ENCODE measurements around the gene FNDC1. TPM values are rescaled to one million over a fixed set of nuclear protein-coding genes. Genes with fewer than 3 reads are reported as not detected.

Gene FNDC1
- total RNA-seq, 1 donor from 2014 or later: 0.49 TPM

DNA sequence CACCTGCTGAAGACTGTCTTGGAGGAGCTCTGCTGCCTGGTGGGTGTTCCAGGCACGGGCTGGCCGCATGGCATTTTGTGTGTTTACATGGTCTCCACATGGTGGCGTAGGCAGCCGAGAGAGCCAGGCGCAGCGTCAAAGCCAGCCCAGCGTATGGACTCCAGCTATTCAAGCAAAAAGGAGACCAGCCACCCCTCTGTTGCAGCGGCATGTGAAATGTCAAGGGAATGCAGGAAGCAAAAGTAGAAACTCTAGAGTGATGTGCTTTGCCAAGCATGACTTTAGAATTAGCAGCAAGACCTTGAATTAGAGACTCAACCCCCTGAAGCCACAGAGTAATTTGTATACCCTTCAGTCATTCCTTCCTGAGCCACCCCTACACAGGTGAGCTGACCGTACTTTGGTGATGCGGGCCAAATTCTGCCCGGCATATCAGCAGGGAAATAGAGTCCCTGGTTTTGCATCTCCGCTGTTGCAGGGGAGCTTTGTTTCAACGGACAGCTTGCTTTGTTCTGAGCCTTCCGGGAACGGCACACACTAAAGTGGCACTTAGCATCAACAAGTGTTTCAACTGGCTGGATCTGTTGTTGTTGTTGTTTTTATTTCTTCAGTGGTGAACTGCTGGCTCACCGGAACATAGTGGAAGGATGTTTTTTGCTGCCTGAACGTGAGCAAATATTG lies 48.5 kb downstream of the FNDC1 start:
- Histone ChIP-seq H3K27ac (no peak overlapping the region), H3K4me3 (no peak overlapping the region), H3K27me3 (no peaks in the 10 kb centered on the region), H3K36me3 (no peaks in the 10 kb centered on the region), H3K9me3 (no peaks in the 10 kb centered on the region), H3K4me1 (no peaks in the 10 kb centered on the region)
- TF ChIP-seq POLR2A (IDR thresholded peaks at IDR 0.05) (no peak), POLR2AphosphoS5 (IDR thresholded peaks at IDR 0.05; ENCODE audit: insufficient read depth in 1 of 2, low read depth in 1 of 2) (no peak)
- TF ChIP-seq, protein P1, sequence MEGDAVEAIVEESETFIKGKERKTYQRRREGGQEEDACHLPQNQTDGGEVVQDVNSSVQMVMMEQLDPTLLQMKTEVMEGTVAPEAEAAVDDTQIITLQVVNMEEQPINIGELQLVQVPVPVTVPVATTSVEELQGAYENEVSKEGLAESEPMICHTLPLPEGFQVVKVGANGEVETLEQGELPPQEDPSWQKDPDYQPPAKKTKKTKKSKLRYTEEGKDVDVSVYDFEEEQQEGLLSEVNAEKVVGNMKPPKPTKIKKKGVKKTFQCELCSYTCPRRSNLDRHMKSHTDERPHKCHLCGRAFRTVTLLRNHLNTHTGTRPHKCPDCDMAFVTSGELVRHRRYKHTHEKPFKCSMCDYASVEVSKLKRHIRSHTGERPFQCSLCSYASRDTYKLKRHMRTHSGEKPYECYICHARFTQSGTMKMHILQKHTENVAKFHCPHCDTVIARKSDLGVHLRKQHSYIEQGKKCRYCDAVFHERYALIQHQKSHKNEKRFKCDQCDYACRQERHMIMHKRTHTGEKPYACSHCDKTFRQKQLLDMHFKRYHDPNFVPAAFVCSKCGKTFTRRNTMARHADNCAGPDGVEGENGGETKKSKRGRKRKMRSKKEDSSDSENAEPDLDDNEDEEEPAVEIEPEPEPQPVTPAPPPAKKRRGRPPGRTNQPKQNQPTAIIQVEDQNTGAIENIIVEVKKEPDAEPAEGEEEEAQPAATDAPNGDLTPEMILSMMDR (IDR thresholded peaks at IDR 0.05): no peak
- intact Hi-C loops (cut with DNase I): no loop called here
- no peak for DNase-seq (ENCODE audit: extremely low spot score in 2 of 2)

DNA sequence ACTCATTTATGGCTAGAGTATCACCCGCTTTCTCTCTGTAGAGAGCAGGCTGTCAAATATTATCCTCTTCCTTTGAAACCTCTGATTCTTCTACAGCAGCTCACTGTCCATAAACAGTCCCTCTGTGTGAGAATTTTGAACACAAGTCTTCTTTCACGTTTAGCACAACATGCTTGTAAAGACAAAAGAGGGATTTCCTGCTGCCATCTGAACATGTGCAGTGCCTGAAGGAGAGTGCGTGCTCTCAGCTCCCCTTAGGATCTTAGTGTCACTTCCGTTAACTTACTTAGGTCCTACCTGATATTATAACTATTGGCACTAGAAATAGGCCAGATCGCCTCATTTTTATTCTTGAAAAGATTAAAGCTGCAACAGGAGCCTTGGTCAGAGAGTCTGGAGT lies 50.9 kb downstream of the FNDC1 start:
- intact Hi-C loops (cut with DNase I): no loop called here
- no peaks in the 10 kb centered on the region for H3K4me1 ChIP-seq
- DNase-seq (ENCODE audit: extremely low spot score in 2 of 2): no peak
- H3K27me3 ChIP-seq: no peaks in the 10 kb centered on the region
- H3K36me3 ChIP-seq: no peaks in the 10 kb centered on the region
- H3K4me3 ChIP-seq: no peak overlapping the region
- no peak for TF ChIP-seq POLR2AphosphoS5 (IDR thresholded peaks at IDR 0.05; ENCODE audit: insufficient read depth in 1 of 2, low read depth in 1 of 2)
- H3K9me3 ChIP-seq: no peaks in the 10 kb centered on the region
- no peak overlapping the region for H3K27ac ChIP-seq

DNA sequence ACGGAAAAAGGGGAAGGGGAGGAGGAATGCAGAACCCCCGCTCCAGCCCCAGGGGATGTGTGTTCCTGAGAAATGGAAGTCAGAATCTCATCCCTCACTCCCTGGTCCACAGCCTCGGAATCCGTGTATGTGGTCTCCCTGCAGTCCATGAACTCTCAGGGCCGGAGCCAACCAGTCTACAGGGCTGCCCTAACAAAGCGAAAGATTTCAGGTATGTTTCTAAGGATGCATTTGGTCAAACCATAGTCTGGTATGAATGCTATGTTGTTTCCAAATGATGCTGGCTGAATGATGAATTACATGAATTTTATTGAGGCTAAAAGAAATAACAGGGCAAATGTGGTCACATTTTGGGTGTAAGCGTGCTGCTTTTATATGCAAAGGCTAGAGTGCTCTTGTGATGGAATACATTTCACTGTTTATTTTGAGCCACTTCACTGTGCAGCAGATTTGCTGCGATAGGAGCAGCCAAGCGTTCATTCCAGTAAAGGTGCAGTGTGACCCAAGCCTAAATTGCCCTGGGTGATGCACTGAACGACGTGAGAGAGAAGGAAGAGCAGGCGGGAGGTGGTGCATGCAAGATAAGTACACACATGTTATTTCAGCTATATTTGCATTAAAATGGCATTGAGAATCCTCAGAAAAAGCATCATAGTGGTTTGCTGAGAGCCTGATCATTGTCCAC lies 52.4 kb downstream of the FNDC1 start:
- Histone ChIP-seq H3K4me1 (no peaks in the 10 kb centered on the region), H3K4me3 (no peak overlapping the region), H3K27ac (no peak overlapping the region), H3K27me3 (no peaks in the 10 kb centered on the region), H3K9me3 (no peaks in the 10 kb centered on the region), H3K36me3 (no peaks in the 10 kb centered on the region)
- TF ChIP-seq POLR2AphosphoS5 (IDR thresholded peaks at IDR 0.05; ENCODE audit: insufficient read depth in 1 of 2, low read depth in 1 of 2): no peak
- no peak for TF ChIP-seq POLR2A (IDR thresholded peaks at IDR 0.05)
- TF ChIP-seq, protein P1 (IDR thresholded peaks at IDR 0.05): no peak
- DNase-seq (ENCODE audit: extremely low spot score in 2 of 2): no peak
- intact Hi-C loops (cut with DNase I): no loop called here

DNA sequence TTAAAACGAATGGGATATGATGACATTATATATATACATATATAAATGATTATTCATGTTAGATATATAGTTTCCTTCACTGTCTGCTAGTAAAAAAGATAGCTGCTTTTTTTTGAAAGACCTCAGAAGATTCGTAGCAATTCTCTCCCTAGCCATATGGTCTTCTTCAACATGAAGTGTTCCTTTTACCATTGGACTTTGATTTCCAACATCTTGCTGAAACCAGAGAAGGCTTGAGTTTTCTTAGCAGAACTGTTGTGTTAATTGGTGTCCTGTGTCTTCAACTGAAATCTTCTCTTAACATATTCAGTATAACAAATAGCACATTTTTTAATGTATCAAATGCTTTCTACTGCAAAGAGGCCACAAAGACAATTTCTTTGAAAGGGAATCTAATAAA lies 55.3 kb downstream of the FNDC1 start:
- TF ChIP-seq POLR2A (IDR thresholded peaks at IDR 0.05) (no peak), POLR2AphosphoS5 (IDR thresholded peaks at IDR 0.05; ENCODE audit: insufficient read depth in 1 of 2, low read depth in 1 of 2) (no peak)
- TF ChIP-seq, protein P1 (IDR thresholded peaks at IDR 0.05): no peak
- H3K27me3 ChIP-seq: no peaks in the 10 kb centered on the region
- DNase-seq (ENCODE audit: extremely low spot score in 2 of 2): no peak
- no peak overlapping the region for H3K4me3 ChIP-seq
- no peaks in the 10 kb centered on the region for H3K4me1 ChIP-seq
- H3K27ac ChIP-seq: no peak overlapping the region
- intact Hi-C loops (cut with DNase I): no loop called here
- no peaks in the 10 kb centered on the region for H3K36me3 ChIP-seq
- H3K9me3 ChIP-seq: no peaks in the 10 kb centered on the region

DNA sequence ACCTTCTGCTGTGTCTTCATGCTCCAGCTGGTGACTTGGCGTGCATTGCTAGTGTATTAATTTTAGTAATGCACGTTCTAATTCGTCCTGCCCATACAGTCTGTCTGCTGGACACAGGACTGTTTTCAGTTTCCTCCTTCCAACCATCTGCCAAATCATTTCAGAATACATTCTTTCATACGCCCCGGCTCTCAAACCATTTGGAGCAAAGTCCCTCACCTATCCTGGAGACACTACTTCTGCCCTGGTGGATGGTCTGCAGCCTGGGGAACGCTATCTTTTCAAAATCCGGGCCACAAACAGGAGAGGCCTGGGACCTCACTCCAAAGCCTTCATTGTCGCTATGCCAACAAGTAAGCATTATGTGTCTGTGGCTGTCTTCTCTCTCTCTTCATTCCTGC lies 60.5 kb downstream of the FNDC1 start:
- H3K9me3 ChIP-seq: no peaks in the 10 kb centered on the region
- no peaks in the 10 kb centered on the region for H3K4me1 ChIP-seq
- no peaks in the 10 kb centered on the region for H3K36me3 ChIP-seq
- H3K4me3 ChIP-seq: no peak overlapping the region
- H3K27ac ChIP-seq: no peak overlapping the region
- H3K27me3 ChIP-seq: no peaks in the 10 kb centered on the region
- TF ChIP-seq, protein P1 (IDR thresholded peaks at IDR 0.05): no peak
- TF ChIP-seq POLR2AphosphoS5 (IDR thresholded peaks at IDR 0.05; ENCODE audit: insufficient read depth in 1 of 2, low read depth in 1 of 2) (no peak), POLR2A (IDR thresholded peaks at IDR 0.05) (no peak)
- no peak for DNase-seq (ENCODE audit: extremely low spot score in 2 of 2)
- intact Hi-C loops (cut with DNase I): no loop called here
